GM15510 (cell line): Measurements from ENCODE around the gene MDFIC2.

Experiments used
- POLR2A ChIP-seq: IDR thresholded peaks from 3 replicates; pipeline ENCODE4 v1.6.1; 2011; ENCODE audit warnings: borderline replicate concordance; ENCODE audit not compliant: insufficient read length; ENCODE audit errors: extremely low read depth

MDFIC2 gene

DNA sequence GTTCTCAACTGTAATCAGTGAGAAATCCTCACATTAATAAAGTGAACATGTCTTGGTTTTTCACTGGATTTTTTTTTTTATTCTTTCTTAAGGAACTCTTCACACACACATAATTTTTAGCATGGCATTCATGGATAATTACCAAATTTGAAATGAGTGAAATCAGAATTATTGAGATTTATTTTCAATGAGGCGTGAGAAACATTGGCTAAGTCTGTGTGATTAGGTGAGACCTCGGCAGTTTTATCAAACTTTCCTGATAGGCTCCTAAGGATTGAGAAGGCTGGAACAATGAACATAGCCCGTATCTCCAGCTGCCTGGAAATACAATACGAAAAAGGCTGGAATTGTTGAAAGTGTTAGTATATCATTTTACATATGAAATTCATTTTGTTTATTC is 35.5 kb downstream of the MDFIC2 start:
- no peak for TF ChIP-seq POLR2A

DNA sequence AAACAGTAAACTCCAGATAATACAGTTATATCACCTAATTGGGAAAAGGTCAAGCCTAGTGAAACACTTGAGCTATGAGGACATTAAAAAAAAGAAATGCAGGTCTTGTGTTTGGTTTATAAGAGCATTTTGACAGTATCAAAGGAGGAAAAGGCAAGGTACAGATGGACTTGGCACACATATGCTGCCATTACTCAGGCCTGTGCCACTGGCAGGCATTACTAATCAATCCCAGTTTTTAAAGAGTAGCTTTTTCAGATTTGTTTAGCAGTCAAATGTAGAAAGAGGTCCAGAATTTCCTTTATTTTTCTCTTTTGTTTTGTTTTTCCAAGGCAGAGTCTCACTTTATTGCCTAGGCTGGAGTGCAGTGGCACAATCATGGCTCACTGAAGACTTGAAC is 38.9 kb downstream of the MDFIC2 start:
- TF ChIP-seq POLR2A: no peak

GRCh38 chr3:70272798-70273197 is 39.6 kb downstream of the MDFIC2 start:
- TF ChIP-seq POLR2A: no peak

- no peak for TF ChIP-seq POLR2A
Measured at GRCh38 chr3:70264122-70264780, 48.2 kb downstream of the MDFIC2 start.

DNA sequence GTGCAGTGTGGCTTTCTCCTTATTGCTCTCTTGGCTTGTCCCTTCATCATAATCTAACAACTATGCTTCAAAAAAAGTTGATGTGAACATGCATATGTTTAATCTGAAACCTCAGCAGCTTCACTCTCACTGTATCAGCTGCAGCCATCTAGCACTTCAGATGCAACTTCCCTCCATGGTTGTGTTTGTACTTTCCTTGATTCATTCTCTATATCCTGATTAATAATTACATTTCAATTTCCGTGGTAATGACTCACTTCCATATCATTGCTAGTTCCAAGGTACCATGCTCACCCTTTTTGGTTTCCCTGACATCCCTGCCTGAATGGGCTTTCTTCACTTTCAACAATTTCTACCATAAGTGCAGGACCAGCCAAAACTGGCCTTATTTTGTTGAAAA is 51.2 kb downstream of the MDFIC2 start:
- no peak for TF ChIP-seq POLR2A

- no peak for TF ChIP-seq POLR2A
Measured at GRCh38 chr3:70256566-70256965, 55.9 kb downstream of the MDFIC2 start.

DNA sequence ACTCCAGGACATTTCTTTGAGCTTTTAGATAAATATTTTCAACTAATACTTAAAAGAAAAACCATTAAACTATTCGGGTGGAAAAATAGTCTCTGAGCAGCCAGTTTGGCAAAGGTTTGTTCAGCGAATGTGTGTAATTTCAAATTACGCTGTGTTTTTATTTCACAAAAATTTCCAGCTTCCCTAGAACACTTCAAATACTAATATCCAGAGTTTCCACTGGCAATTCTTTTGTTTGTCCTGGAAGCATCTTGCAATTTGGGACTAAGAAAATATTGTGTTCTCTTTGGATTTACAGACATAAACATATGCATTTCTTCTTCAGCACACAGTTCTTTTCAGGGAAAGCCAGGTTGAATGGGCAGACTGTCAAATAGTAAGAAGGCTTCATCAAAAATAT is 61.9 kb downstream of the MDFIC2 start:
- no peak for TF ChIP-seq POLR2A

- no peak for TF ChIP-seq POLR2A
Measured at GRCh38 chr3:70249509-70250160, 62.8 kb downstream of the MDFIC2 start.

DNA sequence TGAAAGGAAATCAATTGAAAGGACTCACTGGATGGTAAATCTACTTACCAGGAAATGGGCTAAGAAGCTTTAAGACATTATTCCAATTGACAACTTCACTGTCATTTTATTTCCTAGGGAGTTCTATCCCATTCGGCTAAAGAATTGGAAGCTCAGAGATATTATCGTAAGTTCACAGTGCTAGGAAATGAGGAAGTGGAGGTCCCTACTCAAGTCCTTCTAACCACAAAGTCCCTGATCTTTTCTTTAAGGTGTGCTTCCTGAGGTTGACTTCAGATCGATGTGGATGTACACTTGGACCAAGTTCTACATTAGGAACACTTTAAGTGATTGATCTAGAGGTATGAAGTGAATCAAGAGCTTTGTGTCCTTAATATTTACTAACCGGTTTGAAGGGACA is 63.6 kb downstream of the MDFIC2 start:
- no peak for TF ChIP-seq POLR2A

GRCh38 chr3:70247955-70248354 is 64.5 kb downstream of the MDFIC2 start:
- TF ChIP-seq POLR2A: no peak

DNA sequence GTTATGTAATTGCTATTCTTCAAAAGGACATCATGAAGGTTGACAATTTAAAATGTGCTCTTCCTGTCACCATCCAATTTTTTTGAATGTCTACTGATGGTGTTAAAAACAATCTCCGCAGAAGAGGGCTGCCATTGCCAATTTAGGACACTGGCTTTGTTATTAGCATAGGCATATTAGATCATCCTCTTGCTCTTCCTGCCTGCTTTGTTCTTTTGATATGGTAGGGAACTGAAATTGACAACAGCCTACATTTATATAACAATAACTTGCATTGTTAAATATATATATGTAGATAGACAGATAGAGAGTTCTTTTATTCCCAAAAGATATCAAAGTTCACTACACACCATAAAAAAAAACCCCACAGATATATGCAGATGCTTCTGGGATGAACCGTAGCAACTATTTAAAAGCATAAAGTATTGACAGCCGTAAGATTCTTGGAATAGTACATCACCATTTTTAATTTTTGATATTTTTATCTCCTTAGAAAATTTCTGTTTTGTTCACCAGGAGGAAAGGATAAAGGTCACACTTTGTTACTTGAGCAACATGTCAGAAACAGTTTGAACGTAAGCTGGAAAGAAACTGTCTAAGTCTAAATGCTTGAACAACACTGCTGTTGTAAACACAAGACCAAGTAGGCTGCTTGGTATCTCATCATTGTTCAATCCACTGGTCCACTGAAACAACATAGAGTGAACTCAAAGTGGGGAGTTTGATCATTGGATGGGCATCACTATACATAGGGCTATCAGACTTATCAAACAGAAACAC is 66.5 kb downstream of the MDFIC2 start:
- no peak for TF ChIP-seq POLR2A

- TF ChIP-seq POLR2A: no peak
Measured at GRCh38 chr3:70244422-70244821, 68.0 kb downstream of the MDFIC2 start.

- no peak for TF ChIP-seq POLR2A
Measured at GRCh38 chr3:70242297-70242882, 70.0 kb downstream of the MDFIC2 start.

DNA sequence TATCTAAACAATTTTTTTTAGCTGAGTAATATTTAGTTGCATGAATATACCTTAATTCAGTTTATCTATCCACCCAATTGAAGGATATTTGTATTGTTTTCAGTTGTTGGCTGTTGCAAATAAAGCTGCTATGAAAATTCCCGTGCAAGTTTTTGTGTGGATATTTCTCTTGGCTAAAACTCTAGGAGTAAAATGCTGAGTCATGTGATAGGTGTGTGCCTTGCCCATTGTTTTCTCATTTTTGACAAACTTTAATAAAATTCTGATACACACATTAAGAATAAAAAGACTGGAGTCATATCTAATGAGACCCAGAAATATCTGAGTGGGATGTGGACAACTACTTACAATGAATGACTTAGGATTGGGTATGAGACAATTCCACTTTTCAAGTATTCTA is 78.6 kb downstream of the MDFIC2 start:
- no peak for TF ChIP-seq POLR2A

GRCh38 chr3:70233112-70233511 is 79.3 kb downstream of the MDFIC2 start:
- no peak for TF ChIP-seq POLR2A

DNA sequence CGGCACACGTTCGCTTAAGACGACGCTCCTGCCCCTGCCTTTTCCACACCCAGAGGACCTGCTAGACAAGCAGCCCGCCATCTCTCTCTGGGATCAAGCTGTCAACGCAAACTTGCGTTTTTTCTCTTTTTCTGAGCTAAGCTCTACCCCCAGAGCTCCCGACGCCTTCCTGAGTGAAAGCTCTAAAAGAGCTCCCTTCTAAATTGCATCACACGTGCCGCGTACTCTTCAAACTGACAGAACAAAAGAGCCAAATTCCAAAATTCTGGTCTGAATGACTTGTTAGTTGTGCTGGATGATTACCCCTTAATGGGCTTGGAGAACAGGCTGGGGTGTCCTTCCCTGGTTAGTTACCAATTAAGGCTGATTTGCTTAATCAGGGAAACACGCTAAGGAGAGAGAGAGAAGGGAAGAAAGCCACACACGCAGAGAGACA is 81.2 kb downstream of the MDFIC2 start:
- TF ChIP-seq POLR2A: no peak

- TF ChIP-seq POLR2A: no peak
Measured at GRCh38 chr3:70227437-70227836, 85.0 kb downstream of the MDFIC2 start.
